GM12878 (cell line): ENCODE results near the gene CCNH. TPM values are rescaled to one million over a fixed set of nuclear protein-coding genes. Genes with fewer than 3 reads are reported as not detected.

Experiments
- ATAC-seq: fragments of 200-7000 bp; cut with Tn5 transposase; 3 replicates; pipeline ENCODE4 v1.9.1; 2020; ENCODE audit warnings: mild to moderate bottlenecking, moderate library complexity
- BruUV-seq: library from RNA; stranded (reverse); fragments of 400-500 nt; replicated peaks from 2 replicates; lab custom pipeline; 2021; lab: Mats Ljungman, UMichigan
- CTCF ChIA-PET: fragments of 300-600 bp; sonication (Branson Sonifier 250); formaldehyde crosslinking; extraction: SDS; loops from one replicate; lab custom pipeline; 2021; ENCODE audit warnings: inconsistent platforms; lab: Yijun Ruan, JAX
- POLR2A ChIA-PET: fragments of 350-600 bp; formaldehyde crosslinking; extraction: SDS; loops from one replicate; lab custom pipeline; 2021; ENCODE audit warnings: inconsistent platforms; lab: Charles Lee
- RAD21 ChIA-PET: fragments of 300-600 bp; sonication (Branson Sonifier 250); formaldehyde crosslinking; loops from one replicate; lab custom pipeline; 2023; ENCODE audit warnings: antibody characterized with exemption; ENCODE audit not compliant: unreplicated experiment; lab: Charles Lee
- SMC1A ChIA-PET: fragments of 300-600 bp; sonication (Branson Sonifier 250); formaldehyde crosslinking; loops from one replicate; lab custom pipeline; 2023; ENCODE audit not compliant: unreplicated experiment, uncharacterized antibody; lab: Charles Lee
- DNase-seq: peaks from one replicate; pipeline ENCODE4 v3.0.0-alpha.2; 2011; ENCODE audit warnings: low read depth, low spot score
- FAIRE-seq: peaks from 3 replicates; lab custom pipeline; 2011; peaks lifted over from hg19 to GRCh38; lab: Jason Lieb, UNC
- H2AFZ ChIP-seq: 2 replicates; pipeline ENCODE4 v1.6.0; 2011; ENCODE audit warnings: low read depth, low read length, control low read depth; ENCODE audit not compliant: control insufficient read depth
- H3K27ac ChIP-seq: 2 replicates; pipeline ENCODE4 v1.5.1; 2011; ENCODE audit warnings: control low read depth; ENCODE audit not compliant: control insufficient read depth, insufficient read depth
- H3K27me3 ChIP-seq, 2 experiments: replicated peaks in 1 of 2; 2 replicates each; pipeline versions ENCODE4 v1.6.0 to v1.6.1; 2011; ENCODE audit warnings: low read length in 1 of 2; ENCODE audit not compliant: control insufficient read depth in 2 of 2, insufficient read depth in 2 of 2
- H3K36me3 ChIP-seq, 2 experiments: 2 replicates each; pipeline ENCODE4 v1.5.1; 2011; ENCODE audit warnings: low read length in 1 of 2; ENCODE audit not compliant: control insufficient read depth in 2 of 2, insufficient read depth in 2 of 2
- H3K4me1 ChIP-seq: 2 replicates; pipeline ENCODE4 v1.6.1; 2011; ENCODE audit warnings: mild to moderate bottlenecking, low read length, moderate library complexity, mixed read lengths; ENCODE audit not compliant: control insufficient read depth, insufficient read depth
- H3K4me2 ChIP-seq: 2 replicates; pipeline ENCODE4 v1.6.0; 2011; ENCODE audit warnings: control low read depth; ENCODE audit not compliant: control insufficient read depth, insufficient read depth
- H3K4me3 ChIP-seq: fragments of 200-600 bp; sonication (generic); 2 replicates; pipeline ENCODE4 v1.5.1; 2016
- H3K79me2 ChIP-seq: 2 replicates; pipeline ENCODE4 v1.6.0; 2011; ENCODE audit warnings: low read length; ENCODE audit not compliant: control insufficient read depth, insufficient read depth
- H3K9ac ChIP-seq: 2 replicates; pipeline ENCODE4 v1.8.0; 2011; ENCODE audit warnings: low read length, control low read depth, mixed read lengths; ENCODE audit not compliant: control insufficient read depth, insufficient read depth
- H3K9me3 ChIP-seq: replicated peaks from 3 replicates; pipeline ENCODE4 v1.5.1; 2011; ENCODE audit warnings: mild to moderate bottlenecking, low read length; ENCODE audit not compliant: control insufficient read depth, insufficient read depth
- H4K20me1 ChIP-seq: 2 replicates; pipeline ENCODE4 v1.6.0; 2011; ENCODE audit not compliant: control insufficient read depth, insufficient read depth
- BCL11A ChIP-seq: IDR thresholded peaks from 2 replicates; pipeline ENCODE4 v1.6.1; 2011; ENCODE audit warnings: low read depth, low read length
- BRCA1 ChIP-seq: IDR thresholded peaks from 2 replicates; pipeline ENCODE4 v1.6.1; 2011; ENCODE audit warnings: low read depth, low read length, improper control_type of control experiment
- E2F4 ChIP-seq: IDR thresholded peaks from 2 replicates; pipeline ENCODE4 v1.6.1; 2012; ENCODE audit warnings: low read depth, low read length, improper control_type of control experiment
- GATAD2B ChIP-seq: fragments of 450-650 bp; conservative IDR thresholded peaks from 2 replicates; pipeline ENCODE4 v1.6.1; 2017; ENCODE audit warnings: low read depth, mild to moderate bottlenecking, moderate library complexity
- MXI1 ChIP-seq: fragments of 150-350 bp; IDR thresholded peaks from 2 replicates; pipeline ENCODE4 v1.6.1; 2011; ENCODE audit warnings: low read depth, mild to moderate bottlenecking, inconsistent platforms, low read length, improper control_type of control experiment
- PAX5 ChIP-seq: IDR thresholded peaks from 2 replicates; pipeline ENCODE4 v1.6.1; 2011; ENCODE audit warnings: low read depth, low read length, borderline replicate concordance
- ZNF274 ChIP-seq: IDR thresholded peaks from one replicate; pipeline ENCODE4 v1.8.0; 2011; ENCODE audit not compliant: insufficient read length, insufficient read depth
- WGBS: methylation state at CpG from one replicate; pipeline ENCODE4 v1.1.6; 2016; ENCODE audit warnings: low lambda C conversion rate; ENCODE audit not compliant: insufficient replicate concordance, insufficient coverage; ENCODE audit errors: missing lambda C conversion rate; 5-methylcytosine and 5-hydroxymethylcytosine counted together
- in situ Hi-C: fragments of 300-500 bp; cut with MboI; formaldehyde crosslinking; loops from 9 replicates; pipeline ENCODE4 v1.14.3; 2018; ENCODE audit warnings: mixed read lengths
- intact Hi-C: fragments of 100-400 bp; cut with micrococcal nuclease; formaldehyde crosslinking; loops from one replicate; pipeline ENCODE4 v1.14.2; 2022; ENCODE audit not compliant: unreplicated experiment
- polyA plus RNA-seq, 11 experiments: library from polyadenylated mRNA; depleted of rRNA in 4 of 11; unstranded in 6 of 11; stranded (reverse) in 5 of 11; fragments of >200 nt; fragmentation: Nextera tagmentation in 4 of 11; fragmentation: Illumina TruSeq in 1 of 11; extraction: Ambion mirVana in 4 of 11; extraction: Trizol in 1 of 11; gene quantifications; 1 replicate in 1 of 11; 2 replicates in 10 of 11; pipeline versions ENCODE4 v1.2.1 to v1.2.3, GENCODE V29; 2011 to 2016; ENCODE audit warnings: inconsistent platforms in 2 of 11, missing spikeins in 2 of 11, low read depth in 1 of 11
- total RNA-seq, 4 experiments: library from RNA; depleted of rRNA in 3 of 4; stranded (reverse); fragments of >200 nt in 3 of 4; fragmentation: Illumina TruSeq in 1 of 4; extraction: Trizol in 1 of 4; gene quantifications; 2 replicates each; pipeline versions ENCODE4 v1.2.1 to v1.2.3, GENCODE V29; 2013 to 2021

CCNH gene
- total and polyA plus RNA-seq, 10 of the 15 experiments (the other 5 are each of a cell fraction or from before 2014, with no cell fraction given): 43.9 to 116 (median 81.4) TPM

GRCh38 chr5:87382224-87382623, 30.5 kb downstream of the CCNH start:
- FAIRE-seq: no peak
- no peaks in the 10 kb centered on the region for H3K79me2 ChIP-seq
- ChIA-PET POLR2A (no interaction called here), SMC1A (no interaction called here), RAD21 (interaction anchor here (0.9 kb wide), 1 partner anchor 313 kb away, joined by 3 read pairs; no protein-coding TSS in a partner anchor), CTCF (no interaction called here)
- TF ChIP-seq PAX5 (no peak), GATAD2B (no peak), E2F4 (no peak), BRCA1 (no peak), BCL11A (no peak), MXI1 (no peak), ZNF274 (no peak)
- no peaks in the 10 kb centered on the region for H4K20me1 ChIP-seq
- H3K36me3 ChIP-seq: peaks cover 0 to 34% of the 10 kb centered on the region in 2 experiments; a peak in 3 of 4 replicates
- no peak for DNase-seq
- no peaks in the 10 kb centered on the region for H3K27me3 ChIP-seq
- no TSS peak for BruUV-seq
- in situ Hi-C loops: no loop called here
- ATAC-seq: no peak
- intact Hi-C loops: no loop called here
- H3K4me2 ChIP-seq: no peak overlapping the region
- no peaks in the 10 kb centered on the region for H3K9me3 ChIP-seq
- no peaks in the 10 kb centered on the region for H3K4me1 ChIP-seq
- no peak overlapping the region for H3K9ac ChIP-seq
- H3K4me3 ChIP-seq: no peak overlapping the region
- WGBS: 100% methylated on average over 1 of the region's 1 CpG
- H2AFZ ChIP-seq: no peak overlapping the region
- H3K27ac ChIP-seq: no peak overlapping the region
